Astrocyte of the spinal cord (primary cell): Measurements from ENCODE around the gene TET2.
A peak's percentile ranks its signal among the peaks of the same experiment; 100 is the strongest.

Experiments used
- DNase-seq: peaks from one replicate; pipeline ENCODE4 v3.0.0; 2011; ENCODE audit warnings: low read depth, low spot score
- H3K4me3 ChIP-seq: 2 replicates; pipeline ENCODE4 v1.5.1; 2011; ENCODE audit warnings: low read depth, mild to moderate bottlenecking, low read length, moderate library complexity
- CTCF ChIP-seq: IDR thresholded peaks from 2 replicates; pipeline ENCODE4 v1.5.1; 2012; ENCODE audit warnings: low read depth, mild to moderate bottlenecking, low read length, inconsistent platforms
- in situ Hi-C: cut with HindIII; loops from 2 replicates; pipeline ENCODE4 v1.10.0; 2017; ENCODE audit warnings: low sequenced_read_pairs

Gene TET2

GRCh38 chr4:105193536-105193935 lies 46.9 kb downstream of the TET2 start:
- in situ Hi-C loops, result no loop called here
- TF ChIP-seq CTCF, result no peak
- no peak overlapping the region for H3K4me3 ChIP-seq
- DNase-seq, result no peak

GRCh38 chr4:105194328-105195231 lies 47.9 kb downstream of the TET2 start:
- no peak overlapping the region for H3K4me3 ChIP-seq
- in situ Hi-C loops, result no loop called here
- DNase-seq, result peak; percentile 56
- TF ChIP-seq CTCF, result no peak

GRCh38 chr4:105196523-105197145 lies 50.0 kb downstream of the TET2 start:
- TF ChIP-seq CTCF, result peak; percentile 40
- H3K4me3 ChIP-seq, result no peak overlapping the region
- DNase-seq, result peak; percentile 31
- in situ Hi-C loops, result no loop called here

- no peak overlapping the region for H3K4me3 ChIP-seq
- peak; percentile 30 for DNase-seq
- in situ Hi-C loops, result no loop called here
- no peak for TF ChIP-seq CTCF
These were observed 51.1 kb downstream of the TET2 start for GRCh38 chr4:105197777-105198176.

GRCh38 chr4:105198541-105198940 lies 51.9 kb downstream of the TET2 start:
- in situ Hi-C loops, result no loop called here
- no peak overlapping the region for H3K4me3 ChIP-seq
- TF ChIP-seq CTCF, result no peak
- no peak for DNase-seq

- in situ Hi-C loops, result no loop called here
- no peak for TF ChIP-seq CTCF
- no peak overlapping the region for H3K4me3 ChIP-seq
- no peak for DNase-seq
These were observed 59.5 kb downstream of the TET2 start for GRCh38 chr4:105206214-105206613.
